ENCODE data around the gene PISD.

GRCh38 chr22:31574055-31574670, 87.9 kb downstream of the PISD start:
- no peak for TF ChIP-seq EZH2 (IDR thresholded peaks at IDR 0.05; ENCODE audit: low read depth)
- TF ChIP-seq, protein P1, sequence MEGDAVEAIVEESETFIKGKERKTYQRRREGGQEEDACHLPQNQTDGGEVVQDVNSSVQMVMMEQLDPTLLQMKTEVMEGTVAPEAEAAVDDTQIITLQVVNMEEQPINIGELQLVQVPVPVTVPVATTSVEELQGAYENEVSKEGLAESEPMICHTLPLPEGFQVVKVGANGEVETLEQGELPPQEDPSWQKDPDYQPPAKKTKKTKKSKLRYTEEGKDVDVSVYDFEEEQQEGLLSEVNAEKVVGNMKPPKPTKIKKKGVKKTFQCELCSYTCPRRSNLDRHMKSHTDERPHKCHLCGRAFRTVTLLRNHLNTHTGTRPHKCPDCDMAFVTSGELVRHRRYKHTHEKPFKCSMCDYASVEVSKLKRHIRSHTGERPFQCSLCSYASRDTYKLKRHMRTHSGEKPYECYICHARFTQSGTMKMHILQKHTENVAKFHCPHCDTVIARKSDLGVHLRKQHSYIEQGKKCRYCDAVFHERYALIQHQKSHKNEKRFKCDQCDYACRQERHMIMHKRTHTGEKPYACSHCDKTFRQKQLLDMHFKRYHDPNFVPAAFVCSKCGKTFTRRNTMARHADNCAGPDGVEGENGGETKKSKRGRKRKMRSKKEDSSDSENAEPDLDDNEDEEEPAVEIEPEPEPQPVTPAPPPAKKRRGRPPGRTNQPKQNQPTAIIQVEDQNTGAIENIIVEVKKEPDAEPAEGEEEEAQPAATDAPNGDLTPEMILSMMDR (conservative IDR thresholded peaks at IDR 0.05): no peak

Measured in PC-9 (cell line).